Measurements from ENCODE around the gene COX6B2. TPM values are rescaled to one million over a fixed set of nuclear protein-coding genes. Genes with fewer than 3 reads are reported as not detected.

The COX6B2 gene
- total RNA-seq, 4 donors from 2014 or later: not detected

DNA sequence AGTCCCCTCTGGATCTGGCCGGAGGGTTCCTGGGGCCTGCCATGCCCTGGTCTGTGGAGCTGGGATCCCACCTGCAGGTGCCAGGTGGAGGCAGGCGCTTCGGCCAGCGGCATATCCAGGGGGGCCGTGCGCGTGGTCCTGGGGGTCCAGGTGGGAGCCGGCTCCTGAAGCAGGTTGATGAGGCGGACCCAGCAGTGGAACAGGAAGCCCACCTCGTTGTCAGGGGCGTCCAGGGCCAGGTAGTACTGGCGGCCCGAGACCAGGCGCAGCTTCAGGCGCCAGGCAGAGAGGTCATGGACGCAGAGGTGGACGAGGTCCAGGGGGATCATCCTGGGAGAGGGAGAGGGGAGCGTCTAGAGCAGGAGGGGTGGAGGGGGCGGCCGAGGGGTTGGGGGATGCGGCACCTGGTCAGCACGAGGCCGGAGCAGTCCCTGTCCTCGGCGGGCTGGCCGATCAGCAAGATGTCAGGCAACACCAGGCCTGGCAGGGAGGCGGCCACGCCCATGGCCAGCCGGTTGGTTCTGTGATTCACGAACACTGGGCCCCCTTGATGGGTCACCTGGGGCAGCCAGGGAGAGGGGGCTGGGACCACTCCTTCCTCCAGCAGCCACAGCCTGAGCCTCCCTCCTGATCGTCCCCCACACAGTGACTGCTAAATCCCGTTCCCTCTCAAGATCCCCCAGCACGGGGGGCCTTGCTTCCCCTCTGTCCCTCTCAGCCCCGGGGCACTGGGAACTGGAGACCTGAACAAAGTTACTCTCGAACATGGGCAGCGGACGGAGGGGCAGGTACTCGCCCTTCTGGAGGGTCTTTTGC, 7.9 kb upstream of the COX6B2 start:
- no peak for TF ChIP-seq POLR2AphosphoS5 (IDR thresholded peaks at IDR 0.05)
- no peak for TF ChIP-seq CTCF (IDR thresholded peaks at IDR 0.05)
- TF ChIP-seq EP300 (IDR thresholded peaks at IDR 0.05): no peak
- TF ChIP-seq POLR2A (IDR thresholded peaks at IDR 0.05): no peak
- WGBS, 2 donors (ENCODE audit: low coverage in 1 of 2): 33 to 68% methylated on average over 1 to 4 of the region's 38 CpGs
- Histone ChIP-seq H3K9me3 (no peaks in the 10 kb centered on the region), H3K36me3 (no peaks in the 10 kb centered on the region), H3K27ac (no peak overlapping the region), H3K4me1 (no peaks in the 10 kb centered on the region), H3K27me3 (peaks cover 72% of the 10 kb centered on the region), H3K4me3 (no peak overlapping the region)
- no peak for ATAC-seq

DNA sequence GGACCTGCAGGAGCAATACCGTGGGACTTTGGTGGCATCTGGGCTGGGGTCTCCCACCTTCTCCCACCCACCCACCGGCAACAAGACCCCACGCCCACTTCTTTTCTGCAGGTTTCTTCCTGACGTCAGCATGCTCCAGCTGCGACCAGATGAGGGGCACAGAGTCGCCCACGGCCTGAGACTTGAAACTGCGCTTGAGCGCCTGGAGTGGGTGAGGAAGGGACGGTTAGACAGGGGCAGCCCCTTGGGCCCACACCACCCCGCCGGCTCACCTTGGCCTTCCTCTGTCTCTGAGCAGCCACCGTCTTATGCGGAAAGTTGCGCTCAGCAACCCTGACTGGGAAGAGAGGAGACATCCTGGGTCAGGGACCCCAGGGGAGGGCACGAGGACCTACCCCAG, 6.4 kb upstream of the COX6B2 start:
- Histone ChIP-seq H3K9me3 (no peaks in the 10 kb centered on the region), H3K27me3 (peaks cover 74% of the 10 kb centered on the region), H3K36me3 (no peaks in the 10 kb centered on the region), H3K27ac (no peak overlapping the region), H3K4me3 (no peak overlapping the region), H3K4me1 (no peaks in the 10 kb centered on the region)
- ATAC-seq: no peak
- 100% methylated on average over 1 of the region's 16 CpGs; no CpG with 5 or more reads in 1 of the 2 donors for WGBS, 2 donors (ENCODE audit: low coverage in 1 of 2)
- no peak for TF ChIP-seq EP300 (IDR thresholded peaks at IDR 0.05)
- TF ChIP-seq POLR2AphosphoS5 (IDR thresholded peaks at IDR 0.05): no peak
- TF ChIP-seq CTCF (IDR thresholded peaks at IDR 0.05): no peak
- TF ChIP-seq POLR2A (IDR thresholded peaks at IDR 0.05): no peak

GRCh38 chr19:55358943-55359908, 4.7 kb upstream of the COX6B2 start:
- TF ChIP-seq EP300 (IDR thresholded peaks at IDR 0.05): no peak
- 80 to 88% methylated on average over 1 to 5 of the region's 32 CpGs for WGBS, 2 donors (ENCODE audit: low coverage in 1 of 2)
- ATAC-seq: no peak

GRCh38 chr19:55358493-55358892, 4.0 kb upstream of the COX6B2 start:
- Histone ChIP-seq H3K4me1 (peaks cover 0 to 18% (median 12%) of the 10 kb centered on the region in 3 donors), H3K36me3 (no peaks in the 10 kb centered on the region), H3K4me3 (no peak overlapping the region), H3K27me3 (peaks cover 81% of the 10 kb centered on the region), H3K9me3 (no peaks in the 10 kb centered on the region), H3K27ac (no peak overlapping the region)
- 92% methylated on average over 2 of the region's 19 CpGs; no CpG with 5 or more reads in 1 of the 2 donors for WGBS, 2 donors (ENCODE audit: low coverage in 1 of 2)
- TF ChIP-seq POLR2A (IDR thresholded peaks at IDR 0.05) (no peak), CTCF (IDR thresholded peaks at IDR 0.05) (no peak)
- ATAC-seq: no peak

More at GRCh38 chr19:55358943-55359908, 4.7 kb upstream of the COX6B2 start:
- H3K27me3 ChIP-seq: peaks cover 74% of the 10 kb centered on the region
- no peak overlapping the region for H3K27ac ChIP-seq
- H3K4me1 ChIP-seq: peaks cover 0 to 11% (median 5%) of the 10 kb centered on the region in 3 donors
- H3K9me3 ChIP-seq: no peaks in the 10 kb centered on the region
- no peaks in the 10 kb centered on the region for H3K36me3 ChIP-seq
- H3K4me3 ChIP-seq: no peak overlapping the region

GRCh38 chr19:55355213-55355821, 798 bp upstream of the COX6B2 start:
- peaks cover 0 to 26% (median 17%) of the 10 kb centered on the region in 3 donors for H3K4me1 ChIP-seq
- TF ChIP-seq EP300 (IDR thresholded peaks at IDR 0.05): no peak
- no peak for TF ChIP-seq POLR2AphosphoS5 (IDR thresholded peaks at IDR 0.05)
- TF ChIP-seq POLR2A (IDR thresholded peaks at IDR 0.05): no peak
- no peak for TF ChIP-seq CTCF (IDR thresholded peaks at IDR 0.05)
- ATAC-seq: no peak
- H3K27me3 ChIP-seq: peaks cover 86% of the 10 kb centered on the region
- no peak overlapping the region for H3K4me3 ChIP-seq
- H3K36me3 ChIP-seq: no peaks in the 10 kb centered on the region
- H3K9me3 ChIP-seq: no peaks in the 10 kb centered on the region
- 41 to 60% methylated on average over 2 to 8 of the region's 13 CpGs for WGBS, 2 donors (ENCODE audit: low coverage in 1 of 2)
- no peak overlapping the region for H3K27ac ChIP-seq
